Smooth muscle cell (in vitro differentiated cells): ENCODE results near the gene DLGAP1. TPM values are rescaled to one million over a fixed set of nuclear protein-coding genes. Genes with fewer than 3 reads are reported as not detected.

Experiments used
- DNase-seq: peaks from one replicate; lab custom pipeline; 2025; ENCODE audit not compliant: unreplicated experiment; lab: John Stamatoyannopoulos, UW
- H2AFZ ChIP-seq: fragments of 200-600 bp; sonication (generic); 2 replicates; pipeline ENCODE4 v1.6.0; 2016; ENCODE audit warnings: antibody characterized with exemption, low read depth, mild to moderate bottlenecking
- H3F3A ChIP-seq: fragments of 200-600 bp; sonication (generic); 2 replicates; pipeline ENCODE4 v1.6.0; 2017; ENCODE audit warnings: antibody characterized with exemption, low read depth
- H3K27ac ChIP-seq: fragments of 200-600 bp; sonication (generic); 2 replicates; pipeline ENCODE4 v1.5.1; 2016; ENCODE audit warnings: low read depth, mild to moderate bottlenecking
- H3K27me3 ChIP-seq: fragments of 200-600 bp; sonication (generic); 2 replicates; pipeline ENCODE4 v1.6.1; 2016; ENCODE audit warnings: low read depth, mild to moderate bottlenecking
- H3K36me3 ChIP-seq: fragments of 200-600 bp; sonication (generic); 2 replicates; pipeline ENCODE4 v1.5.1; 2016; ENCODE audit warnings: low read depth
- H3K4me1 ChIP-seq: fragments of 200-600 bp; sonication (generic); 2 replicates; pipeline ENCODE4 v1.5.1; 2016; ENCODE audit warnings: low read depth
- H3K4me2 ChIP-seq: fragments of 200-600 bp; sonication (generic); 2 replicates; pipeline ENCODE4 v1.6.0; 2016; ENCODE audit warnings: mild to moderate bottlenecking
- H3K4me3 ChIP-seq: fragments of 200-600 bp; sonication (generic); 2 replicates; pipeline ENCODE4 v1.5.1; 2016; ENCODE audit warnings: mild to moderate bottlenecking
- H3K79me2 ChIP-seq: fragments of 200-600 bp; sonication (generic); 2 replicates; pipeline ENCODE4 v1.6.0; 2016; ENCODE audit warnings: low read depth, mild to moderate bottlenecking
- H3K9ac ChIP-seq: fragments of 200-600 bp; sonication (generic); 2 replicates; pipeline ENCODE4 v1.6.0; 2016; ENCODE audit warnings: low read depth
- H3K9me3 ChIP-seq: fragments of 200-600 bp; sonication (generic); replicated peaks from 2 replicates; pipeline ENCODE4 v1.5.1; 2016; ENCODE audit warnings: low read depth
- H4K20me1 ChIP-seq: fragments of 200-600 bp; sonication (generic); 2 replicates; pipeline ENCODE4 v1.6.0; 2016; ENCODE audit warnings: low read depth
- WGBS: methylation state at CpG from one replicate; pipeline ENCODE4 v1.1.7; 2016; ENCODE audit warnings: low lambda C conversion rate; 5-methylcytosine and 5-hydroxymethylcytosine counted together
- polyA plus RNA-seq: library from polyadenylated mRNA; unstranded; fragments of >200 nt; fragmentation: Nextera tagmentation; extraction: Ambion mirVana; gene quantifications from 2 replicates; pipeline ENCODE4 v1.2.1, GENCODE V29; 2016
- total RNA-seq: library from RNA; depleted of rRNA; stranded (reverse); fragments of >200 nt; gene quantifications from 2 replicates; pipeline ENCODE4 v1.2.3, GENCODE V29; 2014
- TF ChIP-seq, protein P1 (sequence below): fragments of 200-600 bp; sonication (generic); IDR thresholded peaks from 2 replicates; pipeline ENCODE4 v1.5.1; 2017; ENCODE audit warnings: borderline replicate concordance, mild to moderate bottlenecking, antibody characterized with exemption; ENCODE audit not compliant: insufficient read depth, poor library complexity, severe bottlenecking

The DLGAP1 gene
- total and polyA plus RNA-seq, 2 experiments from 2014 or later, result 2.6 to 11.3 TPM

DNA sequence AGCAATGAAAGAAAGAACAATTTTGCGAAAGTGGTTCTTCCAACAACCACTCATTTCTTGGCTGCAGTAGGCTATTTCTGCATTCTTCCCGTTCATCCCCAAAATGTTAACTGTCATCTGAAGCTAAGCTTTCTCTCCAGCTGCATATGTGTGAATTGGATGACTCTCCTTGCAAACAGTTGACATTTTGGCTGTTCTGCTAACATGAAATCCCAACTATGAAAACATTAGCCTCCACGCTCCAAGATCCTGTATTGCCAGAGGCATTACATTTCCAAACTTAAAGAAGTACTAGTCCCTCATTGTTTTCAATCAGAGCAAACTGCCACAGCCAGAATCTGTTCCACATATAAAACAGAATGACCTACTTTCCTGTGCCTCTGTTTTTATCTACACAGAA, 916.7 kb downstream of the DLGAP1 start:
- H3K79me2 ChIP-seq, result no peaks in the 10 kb centered on the region
- no peak overlapping the region for H3K27ac ChIP-seq
- TF ChIP-seq, protein P1, sequence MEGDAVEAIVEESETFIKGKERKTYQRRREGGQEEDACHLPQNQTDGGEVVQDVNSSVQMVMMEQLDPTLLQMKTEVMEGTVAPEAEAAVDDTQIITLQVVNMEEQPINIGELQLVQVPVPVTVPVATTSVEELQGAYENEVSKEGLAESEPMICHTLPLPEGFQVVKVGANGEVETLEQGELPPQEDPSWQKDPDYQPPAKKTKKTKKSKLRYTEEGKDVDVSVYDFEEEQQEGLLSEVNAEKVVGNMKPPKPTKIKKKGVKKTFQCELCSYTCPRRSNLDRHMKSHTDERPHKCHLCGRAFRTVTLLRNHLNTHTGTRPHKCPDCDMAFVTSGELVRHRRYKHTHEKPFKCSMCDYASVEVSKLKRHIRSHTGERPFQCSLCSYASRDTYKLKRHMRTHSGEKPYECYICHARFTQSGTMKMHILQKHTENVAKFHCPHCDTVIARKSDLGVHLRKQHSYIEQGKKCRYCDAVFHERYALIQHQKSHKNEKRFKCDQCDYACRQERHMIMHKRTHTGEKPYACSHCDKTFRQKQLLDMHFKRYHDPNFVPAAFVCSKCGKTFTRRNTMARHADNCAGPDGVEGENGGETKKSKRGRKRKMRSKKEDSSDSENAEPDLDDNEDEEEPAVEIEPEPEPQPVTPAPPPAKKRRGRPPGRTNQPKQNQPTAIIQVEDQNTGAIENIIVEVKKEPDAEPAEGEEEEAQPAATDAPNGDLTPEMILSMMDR, result no peak
- H3K27me3 ChIP-seq, result no peaks in the 10 kb centered on the region
- no peaks in the 10 kb centered on the region for H3K4me1 ChIP-seq
- 81% methylated on average over 3 of the region's 3 CpGs for WGBS
- H3K9ac ChIP-seq, result no peak overlapping the region
- no peak overlapping the region for H2AFZ ChIP-seq
- no peak overlapping the region for H3K4me3 ChIP-seq
- H3F3A ChIP-seq, result no peaks in the 10 kb centered on the region
- no peak overlapping the region for H3K4me2 ChIP-seq
- H3K36me3 ChIP-seq, result no peaks in the 10 kb centered on the region
- no peaks in the 10 kb centered on the region for H4K20me1 ChIP-seq
- H3K9me3 ChIP-seq, result no peaks in the 10 kb centered on the region
- no peak for DNase-seq

DNA sequence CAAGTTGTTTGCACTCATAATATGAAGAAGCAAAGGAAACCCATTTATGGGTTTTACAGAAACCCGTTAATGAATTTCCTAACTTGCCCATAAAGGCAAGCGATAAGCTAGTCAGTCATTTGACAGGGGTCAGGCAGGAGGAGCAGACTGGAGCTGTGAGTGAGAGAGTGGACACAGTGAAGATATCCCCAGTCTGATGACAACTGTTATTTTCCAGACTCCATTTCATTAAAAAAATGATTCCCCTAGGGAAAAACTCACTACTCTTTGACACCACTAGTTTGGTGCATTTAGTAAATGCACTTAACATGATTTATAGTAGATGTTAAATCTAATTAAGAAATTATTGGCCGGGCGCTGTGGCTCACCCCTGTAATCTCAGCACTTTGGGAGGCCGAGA, 924.3 kb downstream of the DLGAP1 start:
- H3K4me3 ChIP-seq, result no peak overlapping the region
- H2AFZ ChIP-seq, result no peak overlapping the region
- no peak overlapping the region for H3K27ac ChIP-seq
- no peak overlapping the region for H3K4me2 ChIP-seq
- no peaks in the 10 kb centered on the region for H3K27me3 ChIP-seq
- H3K4me1 ChIP-seq, result peaks cover 16% of the 10 kb centered on the region
- no peaks in the 10 kb centered on the region for H4K20me1 ChIP-seq
- no peaks in the 10 kb centered on the region for H3F3A ChIP-seq
- 63% methylated on average over 5 of the region's 5 CpGs for whole genome bisulfite sequencing
- no peaks in the 10 kb centered on the region for H3K79me2 ChIP-seq
- DNase-seq, result no peak
- no peaks in the 10 kb centered on the region for H3K36me3 ChIP-seq
- TF ChIP-seq, protein P1, result no peak
- no peaks in the 10 kb centered on the region for H3K9me3 ChIP-seq
- H3K9ac ChIP-seq, result no peak overlapping the region

DNA sequence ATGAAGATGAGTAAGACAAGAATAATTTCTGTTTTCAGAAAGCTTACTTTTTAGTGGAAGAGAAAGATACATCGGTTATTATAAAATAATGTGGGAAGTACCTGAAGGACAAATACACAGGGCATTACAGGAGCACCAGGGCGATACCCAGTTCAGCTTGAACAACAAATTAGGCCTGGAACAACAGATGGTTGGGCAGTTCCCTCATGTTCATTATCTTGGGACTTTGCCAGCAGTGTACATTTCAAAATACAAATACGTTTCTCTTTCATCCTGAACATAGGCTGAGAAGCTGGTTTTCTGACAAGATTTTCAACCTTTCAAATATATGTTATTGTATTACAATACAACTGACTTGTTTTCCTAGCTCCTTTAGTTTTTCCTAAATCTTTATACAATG, 925.5 kb downstream of the DLGAP1 start:
- Histone ChIP-seq H3K4me2 (no peak overlapping the region), H3K27ac (no peak overlapping the region), H3K79me2 (no peaks in the 10 kb centered on the region), H4K20me1 (no peaks in the 10 kb centered on the region), H3F3A (no peaks in the 10 kb centered on the region), H3K4me1 (peaks cover 21% of the 10 kb centered on the region), H3K36me3 (no peaks in the 10 kb centered on the region), H3K9ac (no peak overlapping the region), H3K27me3 (no peaks in the 10 kb centered on the region), H3K9me3 (no peaks in the 10 kb centered on the region), H2AFZ (no peak overlapping the region), H3K4me3 (no peak overlapping the region)
- 73% methylated on average over 3 of the region's 3 CpGs for WGBS
- TF ChIP-seq, protein P1, result no peak
- DNase-seq, result no peak

DNA sequence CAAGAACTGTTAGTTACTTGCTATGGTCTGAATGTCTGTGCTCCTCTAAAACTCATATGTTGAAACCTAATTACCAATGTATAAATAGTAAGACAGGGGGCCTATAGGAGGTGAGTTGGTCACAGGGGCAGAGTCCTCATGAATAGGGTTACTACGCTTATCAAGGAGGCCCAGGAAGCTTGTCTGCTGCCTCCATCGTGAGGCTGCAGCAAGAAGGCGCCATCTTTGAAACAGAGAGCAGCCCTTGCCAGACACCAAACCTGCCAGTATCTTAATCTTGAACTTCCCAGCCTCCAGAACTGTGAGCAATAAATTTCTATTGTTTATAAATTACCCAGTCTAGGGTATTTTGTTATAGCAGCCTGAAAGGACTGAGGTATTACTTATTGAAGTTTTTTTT, 926.0 kb downstream of the DLGAP1 start:
- no peaks in the 10 kb centered on the region for H3F3A ChIP-seq
- TF ChIP-seq, protein P1, result no peak
- no peaks in the 10 kb centered on the region for H3K79me2 ChIP-seq
- H3K36me3 ChIP-seq, result no peaks in the 10 kb centered on the region
- no peaks in the 10 kb centered on the region for H3K9me3 ChIP-seq
- H3K27me3 ChIP-seq, result no peaks in the 10 kb centered on the region
- H3K27ac ChIP-seq, result no peak overlapping the region
- H3K9ac ChIP-seq, result no peak overlapping the region
- H2AFZ ChIP-seq, result no peak overlapping the region
- no peak overlapping the region for H3K4me2 ChIP-seq
- DNase-seq, result no peak
- no peaks in the 10 kb centered on the region for H4K20me1 ChIP-seq
- H3K4me1 ChIP-seq, result peaks cover 21% of the 10 kb centered on the region
- WGBS, result 100% methylated on average over 3 of the region's 3 CpGs
- H3K4me3 ChIP-seq, result no peak overlapping the region
